T-cell (primary cell): Measurements from ENCODE around the gene KRTAP5-5. TPM values are rescaled to one million over a fixed set of nuclear protein-coding genes. Genes with fewer than 3 reads are reported as not detected.

ENCODE experiments used
- ATAC-seq, 4 experiments: fragments of 200-7000 bp in 3 of 4; fragments of 150-1000 bp in 1 of 4; cut with Tn5 transposase; replicated peaks in 1 of 4; 1 replicate in 3 of 4; 2 replicates in 1 of 4; pipeline ENCODE4 v1.10.0; 2021; ENCODE audit warnings: moderate library complexity in 3 of 4, mild to moderate bottlenecking in 2 of 4, moderate number of reproducible peaks in 1 of 4
- CTCF ChIA-PET, 2 donors: fragments of 300-600 bp; sonication (Branson Sonifier 250); formaldehyde crosslinking; loops; one replicate each; lab custom pipeline; 2022; ENCODE audit warnings: antibody characterized with exemption in 2 of 2; lab: Charles Lee
- POLR2A ChIA-PET, 2 donors: fragments of 300-600 bp; sonication (Branson Sonifier 250); formaldehyde crosslinking; loops; one replicate each; lab custom pipeline; 2022; ENCODE audit warnings: antibody characterized with exemption in 2 of 2; lab: Charles Lee
- DNase-seq, 35 experiments: peaks; one replicate each; pipeline versions ENCODE4 v3.0.0 to v3.0.0-alpha.2; 2013 to 2023
- H3K27ac ChIP-seq: one replicate; pipeline ENCODE4 v1.5.1; 2013; ENCODE audit warnings: low read length
- H3K27me3 ChIP-seq, 2 experiments: replicated peaks in 1 of 2; 1 replicate in 1 of 2; 2 replicates in 1 of 2; pipeline versions ENCODE4 v1.6.1 to v1.7.0; 2013; ENCODE audit warnings: low read length in 1 of 2, mixed read lengths in 1 of 2; ENCODE audit not compliant: control insufficient read depth in 2 of 2, insufficient read depth in 2 of 2; ENCODE audit errors: extremely low read depth in 1 of 2
- H3K36me3 ChIP-seq, 2 donors: 1 replicate in 1 of 2; 2 replicates in 1 of 2; pipeline versions ENCODE4 v1.6.1 to v1.7.0; 2013; ENCODE audit warnings: low read length in 1 of 2; ENCODE audit not compliant: control insufficient read depth in 2 of 2, insufficient read depth in 1 of 2; ENCODE audit errors: extremely low read depth in 1 of 2
- H3K4me1 ChIP-seq, 2 experiments: 1 replicate in 1 of 2; 2 replicates in 1 of 2; pipeline versions ENCODE4 v1.6.1 to v1.7.0; 2013; ENCODE audit warnings: low read length in 2 of 2, mixed read lengths in 1 of 2; ENCODE audit not compliant: insufficient read depth in 2 of 2, control insufficient read depth in 1 of 2; ENCODE audit errors: extremely low read depth in 1 of 2
- H3K4me3 ChIP-seq, 2 donors: 1 replicate in 1 of 2; 2 replicates in 1 of 2; pipeline versions ENCODE4 v1.5.1 to v1.7.0; 2013; ENCODE audit warnings: mild to moderate bottlenecking in 2 of 2, low read length in 1 of 2, moderate library complexity in 1 of 2; ENCODE audit not compliant: control insufficient read depth in 1 of 2; ENCODE audit errors: extremely low read depth in 1 of 2
- H3K9me3 ChIP-seq: 2 replicates; pipeline ENCODE4 v1.7.0; 2013
- H3K27ac Mint-ChIP-seq, 2 donors: one replicate each; pipeline ENCODE4 v1.8.0; 2020 to 2021; ENCODE audit warnings: mild to moderate bottlenecking in 2 of 2, mixed read lengths in 2 of 2
- H3K27me3 Mint-ChIP-seq, 2 donors: one replicate each; pipeline ENCODE4 v1.8.0; 2021 to 2022; ENCODE audit warnings: mixed read lengths in 2 of 2
- H3K36me3 Mint-ChIP-seq: one replicate; pipeline ENCODE4 v1.8.0; 2021; ENCODE audit warnings: mixed read lengths
- H3K4me1 Mint-ChIP-seq, 3 donors: one replicate each; pipeline ENCODE4 v1.8.0; 2020 to 2022; ENCODE audit warnings: mixed read lengths in 3 of 3, mild to moderate bottlenecking in 1 of 3
- H3K4me3 Mint-ChIP-seq, 3 donors: one replicate each; pipeline ENCODE4 v1.8.0; 2020 to 2022; ENCODE audit warnings: mild to moderate bottlenecking in 3 of 3, mixed read lengths in 3 of 3, moderate library complexity in 3 of 3
- H3K9me3 Mint-ChIP-seq, 3 donors: one replicate each; pipeline ENCODE4 v1.8.0; 2020 to 2022; ENCODE audit warnings: mixed read lengths in 3 of 3
- WGBS: methylation state at CpG from one replicate; pipeline ENCODE4 v1.1.5; 2013; ENCODE audit warnings: missing lambda C conversion rate; ENCODE audit not compliant: insufficient coverage; 5-methylcytosine and 5-hydroxymethylcytosine counted together
- total RNA-seq, 35 experiments: library from RNA in 6 of 35; stranded (reverse) in 6 of 35; fragments of 120-200 nt in 1 of 35; gene quantifications; one replicate each; pipeline versions ENCODE4 v1.2.1 to v1.2.4 and lab custom pipeline; 2013 to 2026

KRTAP5-5 gene
- total RNA-seq, 5 donors from 2014 or later (not counting 1 experiment from before 2014, with no cell fraction given) = not detected

GRCh38 chr11:1618231-1618630 is 11.3 kb upstream of the KRTAP5-5 start:
- Histone ChIP-seq H3K4me1 (no peaks in the 10 kb centered on the region), H3K9me3 (no peaks in the 10 kb centered on the region), H3K27me3 (peaks cover 2 to 28% of the 10 kb centered on the region in 2 experiments), H3K36me3 (no peaks in the 10 kb centered on the region), H3K27ac (no peak overlapping the region), H3K4me3 (no peak overlapping the region)
- DNase-seq (no peak), ATAC-seq (no peak)
- 100% methylated on average over 1 of the region's 10 CpGs for WGBS
- POLR2A ChIA-PET = no interaction called here
- Mint-ChIP-seq H3K27me3 (peaks cover 26 to 40% of the 10 kb centered on the region in 2 donors), H3K4me1 (peaks cover 0 to 6% (median 6%) of the 10 kb centered on the region in 3 donors), H3K9me3 (no peaks in the 10 kb centered on the region), H3K27ac (no peak overlapping the region), H3K36me3 (no peaks in the 10 kb centered on the region), H3K4me3 (no peak overlapping the region)
- CTCF ChIA-PET = no interaction called here

GRCh38 chr11:1619449-1619848 is 10.1 kb upstream of the KRTAP5-5 start:
- no peak overlapping the region for H3K4me3 ChIP-seq
- H3K36me3 ChIP-seq = no peaks in the 10 kb centered on the region
- ATAC-seq = peak in 2 of 4 experiments; percentile 58 to 79
- CTCF ChIA-PET = interaction anchor here (0.6 to 1.2 kb wide), 4 partner anchors 13 to 691 kb away, joined by 3 to 6 read pairs (median 3); no protein-coding TSS in a partner anchor
- POLR2A ChIA-PET = interaction anchor here in 1 of 2 donors (0.7 kb wide), 1 partner anchor 269 kb away, joined by 3 read pairs; no protein-coding TSS in a partner anchor
- no peaks in the 10 kb centered on the region for H3K9me3 Mint-ChIP-seq
- no peak overlapping the region for H3K4me3 Mint-ChIP-seq
- peaks cover 0 to 6% (median 6%) of the 10 kb centered on the region in 3 donors for H3K4me1 Mint-ChIP-seq
- H3K27ac ChIP-seq = no peak overlapping the region
- no peaks in the 10 kb centered on the region for H3K36me3 Mint-ChIP-seq
- DNase-seq = peak in 11 of 35 experiments; percentile 4 to 41 (median 14)
- WGBS = 57% methylated on average over 1 of the region's 10 CpGs
- H3K9me3 ChIP-seq = no peaks in the 10 kb centered on the region
- H3K27me3 Mint-ChIP-seq = peaks cover 26 to 38% of the 10 kb centered on the region in 2 donors
- peak overlapping the region in 1 of 2 donors; percentile 26 for H3K27ac Mint-ChIP-seq
- H3K4me1 ChIP-seq = no peaks in the 10 kb centered on the region
- peaks cover 2 to 25% of the 10 kb centered on the region in 2 experiments for H3K27me3 ChIP-seq

GRCh38 chr11:1622086-1622485 is 7.5 kb upstream of the KRTAP5-5 start, which contains the start of gene KRTAP5-4:
Gene KRTAP5-4, minus strand, starts transcription at chr11:1622138. Its CDS starts 45 bp downstream, at chr11:1622093.
- no peaks in the 10 kb centered on the region for H3K36me3 ChIP-seq
- ATAC-seq (no peak), DNase-seq (no peak)
- CTCF ChIA-PET = no interaction called here
- H3K27ac ChIP-seq = no peak within 1 kb of the TSS
- H3K4me3 ChIP-seq = no peak within 1 kb of the TSS
- no peak within 1 kb of the TSS for H3K27ac Mint-ChIP-seq
- H3K4me1 ChIP-seq = no peaks in the 10 kb centered on the region
- peaks cover 0 to 6% (median 6%) of the 10 kb centered on the region in 3 donors for H3K4me1 Mint-ChIP-seq
- H3K27me3 ChIP-seq = peaks cover 4 to 14% of the 10 kb centered on the region in 2 experiments
- H3K9me3 ChIP-seq = no peaks in the 10 kb centered on the region
- H3K27me3 Mint-ChIP-seq = peaks cover 7 to 16% of the 10 kb centered on the region in 2 donors
- H3K9me3 Mint-ChIP-seq = no peaks in the 10 kb centered on the region
- no peaks in the 10 kb centered on the region for H3K36me3 Mint-ChIP-seq
- no peak within 1 kb of the TSS for H3K4me3 Mint-ChIP-seq
- POLR2A ChIA-PET = no interaction called here
- WGBS = no CpG with 5 or more reads among the region's 1 CpG

GRCh38 chr11:1623716-1624115 is 5.9 kb upstream of the KRTAP5-5 start:
- CTCF ChIA-PET = no interaction called here
- Histone ChIP-seq H3K36me3 (no peaks in the 10 kb centered on the region), H3K9me3 (no peaks in the 10 kb centered on the region), H3K4me1 (peaks cover 0 to 2% of the 10 kb centered on the region in 2 experiments), H3K27me3 (peaks cover 4 to 17% of the 10 kb centered on the region in 2 experiments), H3K27ac (no peak overlapping the region), H3K4me3 (no peak overlapping the region)
- DNase-seq (no peak), ATAC-seq (no peak)
- Mint-ChIP-seq H3K9me3 (no peaks in the 10 kb centered on the region), H3K27me3 (peaks cover 5 to 15% of the 10 kb centered on the region in 2 donors), H3K27ac (no peak overlapping the region), H3K4me1 (peaks cover under 1 to 6% (median 6%) of the 10 kb centered on the region in 3 donors), H3K36me3 (no peaks in the 10 kb centered on the region), H3K4me3 (no peak overlapping the region)
- POLR2A ChIA-PET = no interaction called here
- 81% methylated on average over 8 of the region's 9 CpGs for WGBS

GRCh38 chr11:1624621-1625020 is 5.0 kb upstream of the KRTAP5-5 start:
- Histone ChIP-seq H3K36me3 (no peaks in the 10 kb centered on the region), H3K4me1 (peaks cover 0 to 9% of the 10 kb centered on the region in 2 experiments), H3K27ac (no peak overlapping the region), H3K4me3 (no peak overlapping the region), H3K9me3 (no peaks in the 10 kb centered on the region), H3K27me3 (peaks cover 4 to 25% of the 10 kb centered on the region in 2 experiments)
- CTCF ChIA-PET = no interaction called here
- H3K9me3 Mint-ChIP-seq = no peaks in the 10 kb centered on the region
- peaks cover 5 to 20% of the 10 kb centered on the region in 2 donors for H3K27me3 Mint-ChIP-seq
- H3K4me1 Mint-ChIP-seq = peaks cover 4 to 6% (median 5%) of the 10 kb centered on the region in 3 donors
- H3K36me3 Mint-ChIP-seq = no peaks in the 10 kb centered on the region
- POLR2A ChIA-PET = no interaction called here
- ATAC-seq (no peak), DNase-seq (no peak)
- H3K27ac Mint-ChIP-seq = no peak overlapping the region
- H3K4me3 Mint-ChIP-seq = no peak overlapping the region
- 82% methylated on average over 15 of the region's 16 CpGs for WGBS

- H3K4me1 Mint-ChIP-seq = peaks cover 4 to 6% (median 4%) of the 10 kb centered on the region in 3 donors
- 73% methylated on average over 12 of the region's 13 CpGs for WGBS
- peaks cover 7 to 19% of the 10 kb centered on the region in 2 donors for H3K27me3 Mint-ChIP-seq
- H3K4me3 ChIP-seq = no peak overlapping the region
- H3K9me3 Mint-ChIP-seq = no peaks in the 10 kb centered on the region
- H3K27me3 ChIP-seq = peaks cover 4 to 34% of the 10 kb centered on the region in 2 experiments
- no peak for ATAC-seq
- H3K4me1 ChIP-seq = peaks cover 0 to 9% of the 10 kb centered on the region in 2 experiments
- no peak overlapping the region for H3K4me3 Mint-ChIP-seq
- H3K36me3 ChIP-seq = no peaks in the 10 kb centered on the region
- H3K36me3 Mint-ChIP-seq = no peaks in the 10 kb centered on the region
- DNase-seq = no peak
- no peaks in the 10 kb centered on the region for H3K9me3 ChIP-seq
- H3K27ac Mint-ChIP-seq = no peak overlapping the region
- CTCF ChIA-PET = no interaction called here
- POLR2A ChIA-PET = no interaction called here
- H3K27ac ChIP-seq = no peak overlapping the region
Observed at GRCh38 chr11:1625541-1625940, 4.0 kb upstream of the KRTAP5-5 start.
